SHP77 (cell line): Measurements from ENCODE around the gene OR52A1.
"Not testable (repeated sequence)": the region's sequence is repeated elsewhere in the genome, so short reads cannot be mapped to it uniquely, and the experiment has no call there.

ENCODE experiments used
- DNase-seq, 2 experiments: peaks; one replicate each; lab custom pipeline; 2025; lab: John Stamatoyannopoulos, UW

Gene OR52A1

GRCh38 chr11:5154657-5155056 lies at the start of gene OR52A1:
OR52A1 (minus strand) TSS chr11:5154757; CDS start chr11:5152369, 2,388 bp downstream.
- DNase-seq: no peak

DNA sequence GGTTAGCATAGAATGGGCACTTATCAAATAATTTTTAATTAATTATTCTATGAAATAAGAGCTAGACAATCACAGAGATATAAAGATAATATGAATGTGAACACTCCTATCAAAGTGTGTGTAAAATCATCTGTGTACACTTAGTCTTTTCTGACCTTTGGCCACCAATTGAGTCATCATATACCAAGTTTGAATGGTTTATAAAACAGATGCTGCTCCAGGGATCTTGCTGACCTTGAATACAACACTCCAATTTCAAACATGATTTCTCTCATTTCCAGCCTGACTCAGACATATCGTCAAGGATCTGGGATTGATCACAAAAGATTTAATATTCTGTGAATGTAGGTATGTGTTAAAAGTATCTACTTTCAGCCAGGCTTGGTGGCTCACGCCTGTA lies 48.8 kb upstream of the OR52A1 start:
- DNase-seq: no peak

- no peak for DNase-seq
Observed at GRCh38 chr11:5200582-5200981, 46.0 kb upstream of the OR52A1 start, which contains the start of gene OR51V1. OR51V1 (minus strand) TSS chr11:5200682; CDS start chr11:5200682, 0 bp downstream.

- DNase-seq: no peak
Observed at GRCh38 chr11:5198285-5198684, 43.7 kb upstream of the OR52A1 start.

- no peak for DNase-seq
Observed at GRCh38 chr11:5197536-5197935, 43.0 kb upstream of the OR52A1 start.

- DNase-seq: no peak
Observed at GRCh38 chr11:5196731-5197130, 42.2 kb upstream of the OR52A1 start.

- DNase-seq: no peak
Observed at GRCh38 chr11:5196067-5196466, 41.5 kb upstream of the OR52A1 start.

DNA sequence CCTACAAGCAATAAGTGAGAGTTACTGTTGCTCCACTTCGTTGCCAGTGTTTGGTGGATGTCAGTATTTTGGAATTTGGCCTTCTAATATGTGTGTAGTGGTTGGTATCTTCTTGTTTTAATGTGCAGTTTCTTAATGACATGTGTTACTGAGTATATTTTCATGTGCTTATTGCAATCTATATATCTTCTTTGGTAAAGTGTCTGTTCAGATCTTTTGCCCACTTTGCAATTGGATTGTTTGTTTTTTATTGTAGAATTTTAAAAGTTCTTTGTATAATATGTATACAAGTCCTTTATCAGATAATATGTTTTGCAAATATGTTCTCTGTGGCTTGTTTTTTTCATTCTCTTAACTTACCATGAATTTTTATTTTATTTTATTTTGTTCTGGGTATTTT lies 38.2 kb upstream of the OR52A1 start:
- no peak for DNase-seq

- no peak for DNase-seq
Observed at GRCh38 chr11:5188201-5188600, 33.6 kb upstream of the OR52A1 start.

- no peak for DNase-seq
Observed at GRCh38 chr11:5178046-5178837, 23.7 kb upstream of the OR52A1 start.

GRCh38 chr11:5174934-5175333 lies 20.4 kb upstream of the OR52A1 start:
- no peak for DNase-seq

- DNase-seq: no peak
Observed at GRCh38 chr11:5171856-5172255, 17.3 kb upstream of the OR52A1 start.

DNA sequence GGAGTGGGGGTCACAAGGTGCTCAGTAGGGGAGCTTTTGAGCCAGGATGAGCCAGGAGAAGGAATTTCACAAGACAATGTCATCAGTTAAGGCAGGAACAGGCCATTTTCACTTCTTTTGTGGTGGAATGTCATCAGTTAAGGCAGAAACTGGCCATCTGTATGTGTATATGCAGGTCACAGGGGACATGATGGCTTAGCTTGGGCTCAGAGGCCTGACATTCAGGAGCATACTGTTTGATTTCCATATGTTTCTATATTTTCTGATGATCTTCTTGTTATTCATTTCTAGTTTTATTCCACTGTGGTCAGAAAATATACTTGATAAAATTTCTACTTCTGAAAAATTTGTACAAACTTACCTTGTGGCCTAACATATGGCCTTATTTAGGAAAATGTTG lies 11.3 kb upstream of the OR52A1 start:
- DNase-seq: not testable (repeated sequence)

DNA sequence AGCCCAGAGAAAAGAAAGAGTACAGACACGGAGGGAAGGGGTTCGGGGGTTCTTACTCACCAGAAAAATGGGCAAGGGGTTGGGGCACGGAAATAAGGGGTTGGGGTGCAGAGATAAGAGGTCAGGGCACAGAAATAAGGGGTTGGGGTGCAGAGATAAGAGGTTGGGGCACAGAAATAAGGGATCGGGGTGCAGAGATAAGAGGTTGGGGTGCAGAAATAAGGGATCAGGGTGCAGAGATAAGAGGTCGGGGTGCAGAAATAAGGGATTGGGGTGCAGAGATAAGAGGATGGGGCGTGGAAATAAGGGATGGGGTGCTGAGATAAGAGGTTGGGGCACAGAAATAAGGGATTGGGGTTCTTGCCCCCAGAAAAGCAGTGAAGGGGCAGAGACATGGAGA lies 10.2 kb upstream of the OR52A1 start:
- DNase-seq: not testable (repeated sequence)

DNA sequence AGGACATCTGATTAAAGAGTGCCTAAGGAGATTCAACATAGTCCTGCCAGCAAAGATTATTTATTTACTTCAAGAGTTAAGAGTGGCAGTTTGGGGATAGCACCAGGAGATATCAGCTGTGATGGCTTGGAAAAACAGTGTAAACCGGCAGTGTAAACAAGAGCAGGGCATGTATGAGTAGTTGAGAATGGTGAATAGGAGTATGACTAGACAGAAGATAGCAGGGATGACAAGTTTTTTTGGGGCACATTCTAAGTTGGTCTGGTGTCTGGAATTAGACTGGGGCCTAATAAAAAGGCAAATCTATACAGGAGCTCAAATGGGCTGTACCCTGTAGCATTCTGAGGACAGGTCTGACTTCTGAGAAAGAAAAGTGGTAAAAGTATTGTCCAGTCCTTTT lies 6.5 kb upstream of the OR52A1 start:
- not testable (repeated sequence) for DNase-seq

DNA sequence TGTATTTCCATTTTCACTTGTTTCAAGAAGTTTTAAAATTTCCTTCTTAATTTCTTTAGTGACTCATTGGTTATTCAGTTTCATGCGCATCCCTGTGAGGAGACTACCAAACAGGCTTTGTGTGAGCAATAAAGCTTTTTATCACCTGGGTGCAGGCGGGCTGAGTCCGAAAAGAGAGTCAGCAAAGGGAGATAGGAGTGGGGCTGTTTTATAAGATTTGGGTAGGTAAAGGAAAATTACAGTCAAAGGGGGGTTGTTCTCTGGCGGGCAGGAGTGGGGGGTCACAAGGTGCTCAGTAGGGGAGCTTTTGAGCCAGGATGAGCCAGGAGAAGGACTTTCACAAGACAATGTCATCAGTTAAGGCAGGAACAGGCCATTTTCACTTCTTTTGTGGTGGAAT lies 5.7 kb upstream of the OR52A1 start:
- not testable (repeated sequence) for DNase-seq

GRCh38 chr11:5159806-5160205 lies 5.2 kb upstream of the OR52A1 start:
- no peak for DNase-seq

DNA sequence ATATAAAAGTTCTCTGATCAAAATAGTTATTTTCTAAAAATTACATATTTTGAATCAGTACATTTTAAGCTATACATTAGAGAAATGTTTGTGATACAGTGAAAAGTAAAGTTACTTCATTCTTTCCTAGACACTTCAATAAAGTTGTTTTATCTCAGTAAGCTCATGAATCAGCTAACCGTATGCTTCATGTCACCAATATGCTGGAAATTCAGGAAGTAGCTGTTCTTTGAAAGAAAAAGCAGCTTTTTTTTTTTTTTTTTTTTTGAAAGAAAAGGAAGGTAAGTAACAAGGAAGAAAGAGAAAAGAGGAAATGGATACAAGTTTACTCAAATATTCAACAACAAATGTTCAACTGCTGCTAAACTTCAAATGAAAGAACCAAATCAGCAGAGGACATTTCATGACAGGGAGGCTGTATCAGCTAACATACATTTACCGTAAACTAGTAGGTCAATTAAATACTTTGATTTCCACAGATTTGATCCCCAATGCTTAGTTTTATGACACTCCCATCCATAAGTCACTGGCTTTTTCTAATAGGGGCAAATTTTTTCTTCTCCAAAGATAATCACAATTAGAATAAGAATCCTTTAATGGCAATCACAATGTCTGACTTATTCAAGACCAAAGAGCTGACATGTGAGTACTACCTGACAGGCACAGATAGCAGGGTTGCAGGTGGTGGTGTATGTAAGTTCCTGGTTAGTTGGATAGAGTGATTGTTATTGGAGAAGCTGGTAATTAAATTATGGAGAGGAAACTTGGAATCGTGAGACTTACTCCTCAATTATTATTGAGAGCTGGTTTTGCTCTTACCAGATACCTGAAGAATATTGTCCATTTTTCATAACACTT lies 754 bp downstream of the OR52A1 start:
- no peak for DNase-seq

- no peak for DNase-seq
Observed at GRCh38 chr11:5151713-5152153, 2.8 kb downstream of the OR52A1 start.

DNA sequence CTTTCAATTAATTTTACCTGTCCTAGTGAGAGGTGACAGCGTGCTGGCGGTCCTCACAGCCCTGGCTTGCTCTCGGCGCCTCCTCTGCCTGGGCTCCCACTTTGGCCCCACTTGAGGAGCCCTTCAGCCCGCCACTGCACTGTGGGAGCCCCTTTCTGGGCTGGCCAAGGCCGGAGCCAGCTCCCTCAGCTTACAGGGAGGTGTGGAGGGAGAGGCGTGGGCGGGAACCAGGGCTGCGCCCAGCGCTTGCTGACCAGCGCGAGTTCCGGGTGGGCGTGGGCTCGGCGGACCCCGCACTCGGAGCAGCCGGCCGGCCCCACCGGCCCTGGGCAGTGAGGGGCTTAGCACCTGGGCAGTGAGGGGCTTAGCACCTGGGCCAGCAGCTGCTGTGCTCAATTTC lies 10.4 kb downstream of the OR52A1 start:
- not testable (repeated sequence) for DNase-seq

DNA sequence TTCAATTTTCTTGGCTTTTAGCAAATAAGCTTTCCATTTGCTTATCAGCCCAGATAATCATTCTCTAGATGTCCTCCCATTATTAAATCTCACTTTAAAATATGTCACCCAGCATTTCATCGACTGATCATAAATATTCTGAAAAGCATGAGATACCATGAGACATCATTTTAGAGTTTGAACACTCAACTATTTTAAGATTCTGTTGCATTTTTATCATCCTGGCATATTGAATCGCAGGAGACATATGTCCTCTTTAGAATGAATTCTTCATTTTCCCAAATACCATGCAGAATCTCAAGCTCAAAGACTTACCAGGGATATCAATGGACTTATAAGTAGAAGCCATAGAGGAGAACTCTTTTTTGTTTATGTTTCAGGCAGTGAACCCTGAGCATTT lies 16.6 kb downstream of the OR52A1 start, which contains the start of gene OR52A5:
Gene OR52A5, minus strand, starts transcription at position 361 of the 400 bp plus-strand sequence. CDS start 5,714 bp downstream, outside the sequence.
- no peak for DNase-seq

DNA sequence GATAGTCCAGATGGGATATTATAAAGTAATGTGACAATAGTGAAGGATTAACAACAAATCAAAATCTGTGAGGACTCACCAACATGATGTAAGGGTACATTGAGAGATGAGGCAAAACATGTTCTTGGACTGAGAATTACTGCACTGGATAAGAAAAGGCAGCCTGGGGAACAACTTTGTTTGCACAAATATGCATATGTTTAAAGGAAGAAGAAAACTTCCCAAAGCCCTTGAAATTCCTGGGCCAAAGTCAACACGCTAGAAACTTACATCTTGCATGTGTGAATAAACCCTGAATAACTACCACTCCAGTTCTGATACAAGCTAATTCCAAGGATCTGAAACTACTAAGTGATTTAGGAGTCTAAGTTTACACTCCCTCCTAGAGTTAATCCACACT lies 17.5 kb downstream of the OR52A1 start:
- no peak for DNase-seq

DNA sequence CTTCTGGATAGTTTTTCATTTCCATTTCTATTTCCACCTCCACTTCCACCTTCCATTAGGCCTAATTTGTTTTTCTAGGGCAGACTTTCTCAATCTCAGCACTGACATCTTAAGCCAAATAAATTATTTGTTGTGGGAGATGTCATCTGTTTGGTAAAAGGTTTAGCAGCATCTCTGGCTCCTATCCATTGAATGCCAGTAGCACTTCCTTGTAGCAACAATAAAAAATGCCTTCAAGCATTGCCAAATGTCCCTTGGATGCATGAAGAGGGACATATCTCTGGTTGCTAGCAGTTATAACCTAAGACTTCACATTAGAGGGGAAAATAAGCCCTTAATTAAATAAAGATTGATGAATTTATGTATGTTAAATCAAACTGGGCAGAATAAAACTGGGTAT lies 18.3 kb downstream of the OR52A1 start:
- DNase-seq: no peak
